ENCODE data around the gene NPTXR.
"Not testable (repeated sequence)": the region's sequence is repeated elsewhere in the genome, so short reads cannot be mapped to it uniquely, and the experiment has no call there.

NPTXR gene

DNA sequence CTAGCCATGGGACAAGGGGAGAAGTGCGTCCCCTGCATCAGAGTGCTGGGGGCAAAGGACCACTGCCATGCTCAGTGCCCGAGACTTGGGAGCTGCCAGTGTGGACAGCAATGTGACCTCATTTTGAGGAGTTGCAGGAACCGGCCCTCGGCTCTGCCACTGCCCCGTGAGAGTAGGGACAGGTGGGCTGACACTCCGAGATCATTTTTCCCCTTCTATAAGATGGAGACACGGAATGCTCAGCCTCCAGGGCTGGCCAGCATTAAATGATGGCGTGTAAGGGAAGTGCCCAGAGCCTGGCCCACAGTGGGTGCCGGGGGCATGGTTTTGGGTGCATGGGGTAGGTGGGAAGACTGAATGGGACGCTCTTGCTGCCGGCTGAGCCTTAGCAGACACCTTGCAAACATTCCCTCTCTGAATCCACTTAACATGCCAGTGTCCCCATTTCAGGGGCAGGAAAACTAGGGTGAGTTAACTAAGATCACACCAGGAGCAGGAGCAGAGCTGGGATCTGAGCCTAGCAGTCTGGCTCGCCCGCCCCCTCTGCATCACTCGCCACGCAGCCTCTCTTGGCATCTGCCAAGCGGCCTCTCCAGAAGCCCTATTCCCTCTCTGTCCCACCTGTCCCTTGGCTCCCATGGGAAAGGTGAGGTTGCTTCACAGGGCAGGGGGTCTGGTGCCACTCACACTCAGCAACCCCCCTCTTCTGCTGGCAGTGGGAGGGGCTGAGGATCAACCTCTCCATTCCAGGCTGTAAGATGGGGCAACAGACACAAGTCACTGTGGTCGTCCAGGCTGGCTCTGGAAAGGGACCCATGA is 13.6 kb downstream of the NPTXR start:
- DNase-seq, result no peak

DNA sequence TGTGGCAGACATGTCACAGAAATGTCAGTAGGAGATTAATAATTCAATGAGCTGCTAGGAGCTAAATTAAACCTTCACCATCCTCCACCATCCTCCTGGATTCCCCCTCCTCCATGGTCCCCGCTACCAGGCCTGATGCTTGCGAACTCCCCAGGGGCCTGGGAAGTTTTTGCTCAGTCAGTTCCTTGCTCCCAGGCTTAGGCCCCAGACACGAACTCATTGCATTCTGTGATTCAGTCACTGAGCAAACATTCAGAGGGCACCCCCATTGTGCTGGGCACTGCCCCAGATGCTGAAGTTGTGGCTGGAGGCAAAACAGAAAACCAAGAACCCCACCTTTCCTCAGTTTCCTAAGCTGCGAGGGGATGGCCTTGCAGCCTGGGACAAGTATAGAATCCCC is 14.3 kb downstream of the NPTXR start:
- no peak for DNase-seq

DNA sequence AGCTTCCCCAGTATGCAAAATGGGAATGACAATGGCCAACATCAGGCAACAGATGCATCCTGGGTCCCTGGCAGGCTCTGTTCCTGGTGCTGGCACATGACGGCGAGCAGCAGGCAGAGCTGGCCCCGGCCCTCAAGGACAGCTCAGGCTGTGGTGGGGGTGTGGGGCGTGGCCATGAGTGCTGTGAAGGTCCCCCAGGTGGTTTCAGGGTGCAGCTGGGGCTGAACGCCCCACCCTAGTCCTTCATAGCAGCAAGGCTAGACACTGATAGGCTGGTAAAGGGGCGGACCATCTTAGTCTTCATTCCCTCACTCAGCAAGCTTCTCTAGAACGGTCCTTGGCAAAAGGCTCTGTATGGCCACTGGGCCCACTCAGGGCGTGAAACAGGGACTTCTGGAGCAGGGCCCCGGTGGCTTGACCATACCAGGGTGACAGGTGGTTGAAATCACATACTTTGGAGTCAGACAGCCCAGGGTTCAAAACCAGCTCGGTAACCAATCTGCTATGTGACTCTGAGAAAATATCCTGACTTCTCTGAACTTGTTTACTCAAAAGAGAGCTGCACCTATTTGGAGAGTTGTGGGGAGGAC is 15.1 kb downstream of the NPTXR start:
- DNase-seq, result no peak

DNA sequence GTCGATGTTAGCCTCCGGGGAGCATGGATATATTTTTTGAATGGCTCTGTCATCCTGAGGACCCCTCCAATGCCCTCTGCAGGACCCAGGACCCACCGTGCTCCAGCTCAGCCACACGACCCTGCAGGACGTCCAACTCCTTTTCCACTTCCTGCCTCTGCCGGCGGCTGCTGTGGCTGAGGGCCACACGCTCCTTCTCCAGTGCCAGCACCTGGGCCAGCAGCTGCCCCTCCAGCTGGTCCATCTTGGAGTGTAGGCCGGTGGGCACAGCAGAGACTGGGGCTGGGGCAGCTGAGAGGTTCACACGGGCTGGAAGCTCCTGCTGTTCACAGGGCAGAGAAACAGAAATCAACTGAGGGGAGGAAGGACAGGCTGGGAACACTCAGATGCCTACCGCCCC is 15.6 kb downstream of the NPTXR start:
- no peak for DNase-seq

DNA sequence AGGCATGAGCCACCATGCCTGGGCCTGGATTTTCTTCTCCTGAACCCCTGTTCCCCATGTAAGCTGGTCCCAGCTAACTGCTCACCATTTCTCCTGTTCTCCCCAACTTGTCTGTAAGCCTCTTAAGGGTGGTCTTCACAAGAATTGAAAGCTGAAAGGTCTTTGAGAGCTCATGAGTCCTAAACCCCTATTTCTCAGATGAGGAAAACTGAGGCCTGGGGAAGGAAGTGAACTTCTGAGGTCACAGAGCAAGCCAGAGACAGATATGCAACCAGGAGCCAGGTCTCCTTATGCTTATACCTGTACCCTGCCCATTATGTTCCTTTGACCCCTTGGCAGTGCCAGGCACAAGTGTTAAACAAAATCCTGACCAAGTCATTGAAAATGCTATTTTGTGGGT is 16.3 kb downstream of the NPTXR start:
- DNase-seq, result no peak

DNA sequence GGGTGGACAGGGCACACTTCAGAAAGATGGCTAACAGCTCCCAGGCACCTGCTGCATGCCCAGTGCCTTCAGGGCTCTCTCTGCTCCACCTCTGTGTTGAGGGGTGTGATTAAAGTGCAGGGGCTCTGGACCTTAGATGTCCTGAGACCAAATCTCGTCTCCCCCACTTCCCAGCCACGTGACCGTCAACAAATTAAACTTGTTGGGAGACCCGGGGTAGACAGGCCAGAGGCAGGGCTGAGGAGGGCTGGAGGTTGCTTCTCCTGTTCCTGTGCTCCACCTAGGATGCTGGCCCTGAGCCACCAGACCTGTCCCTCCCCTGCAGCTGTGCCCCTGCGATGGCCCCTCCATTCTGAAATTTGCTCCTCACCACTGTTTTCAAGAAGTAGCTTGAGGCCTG is 17.0 kb downstream of the NPTXR start:
- no peak for DNase-seq

DNA sequence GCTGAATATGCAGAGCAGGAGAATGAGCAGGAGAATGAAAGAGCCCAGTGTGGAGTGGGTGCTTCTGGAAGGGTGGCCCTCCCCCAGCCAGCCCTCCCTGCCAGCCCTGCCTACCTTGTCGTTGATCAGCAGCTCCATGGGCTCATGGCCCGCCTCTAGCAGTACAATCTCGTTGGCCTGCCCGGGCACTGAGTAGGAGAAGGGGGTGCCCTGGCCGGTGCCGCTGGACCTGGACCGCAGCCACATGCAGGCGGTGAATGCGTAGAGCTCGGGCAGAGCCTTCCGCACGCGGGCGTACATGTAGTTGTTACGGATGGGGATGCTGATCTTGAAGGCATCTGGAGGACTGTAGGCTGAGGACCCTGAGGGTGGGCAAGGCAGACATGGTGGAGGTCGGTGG is 17.4 kb downstream of the NPTXR start:
- DNase-seq, result no peak

DNA sequence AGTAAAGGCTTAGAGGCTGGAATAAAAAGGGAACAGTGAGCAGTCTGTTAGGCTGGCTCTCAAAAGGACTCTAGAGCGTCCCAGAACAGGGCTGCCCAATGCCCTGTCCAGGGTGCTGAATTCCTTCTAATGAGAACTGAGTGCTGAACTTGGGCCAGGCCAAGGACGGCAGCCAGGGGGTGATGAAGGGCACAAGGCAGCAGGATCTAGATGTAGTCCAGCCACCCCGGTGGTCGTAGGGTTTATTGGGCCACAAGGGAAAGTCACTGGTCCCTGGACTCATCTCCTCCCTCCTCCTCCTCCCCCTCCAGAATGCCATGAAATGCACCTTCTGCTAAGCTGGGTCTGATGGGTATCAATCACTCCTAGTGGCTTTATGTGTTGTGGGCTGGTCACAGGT is 19.2 kb downstream of the NPTXR start:
- peak; percentile 43 for DNase-seq

DNA sequence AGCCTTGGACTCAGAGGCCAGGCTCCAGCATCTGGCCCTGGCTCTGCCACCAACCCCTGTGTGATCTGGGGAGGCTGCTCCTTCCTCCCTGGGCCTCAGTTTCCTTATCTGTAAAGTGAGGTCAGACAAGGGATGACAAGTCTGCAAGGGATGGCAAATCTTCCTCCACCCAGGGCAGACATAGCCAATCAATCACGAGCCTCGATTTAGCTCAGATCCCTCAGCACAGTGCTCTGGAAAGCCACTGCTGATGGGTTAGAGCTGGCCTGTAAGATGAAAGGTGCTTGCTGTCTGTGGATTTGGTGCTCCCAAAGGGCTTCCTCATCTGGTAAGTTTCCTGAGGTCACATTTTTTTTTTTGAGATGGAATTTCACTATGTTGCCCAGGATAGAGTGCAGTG is 20.2 kb downstream of the NPTXR start:
- no peak for DNase-seq

DNA sequence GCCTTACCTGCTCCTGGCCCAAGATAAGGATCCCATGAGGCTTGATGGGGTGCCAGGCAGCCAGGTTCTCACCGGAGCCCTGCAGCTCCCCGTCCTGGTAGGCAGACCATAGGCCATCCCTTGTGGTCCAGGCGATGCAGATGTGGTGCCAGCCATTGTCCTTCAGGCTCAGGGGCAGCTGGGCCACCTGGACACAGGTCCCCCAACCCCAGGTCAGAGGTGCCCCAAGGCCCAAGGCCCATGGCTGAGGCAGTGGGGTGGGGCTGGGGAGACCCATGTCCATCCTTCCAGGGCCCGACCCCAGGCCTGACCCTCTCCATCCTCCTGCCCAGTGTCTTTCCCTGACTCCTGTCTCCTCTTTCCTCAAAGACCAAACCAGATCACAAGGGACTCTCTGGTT is 20.8 kb downstream of the NPTXR start:
- no peak for DNase-seq

DNA sequence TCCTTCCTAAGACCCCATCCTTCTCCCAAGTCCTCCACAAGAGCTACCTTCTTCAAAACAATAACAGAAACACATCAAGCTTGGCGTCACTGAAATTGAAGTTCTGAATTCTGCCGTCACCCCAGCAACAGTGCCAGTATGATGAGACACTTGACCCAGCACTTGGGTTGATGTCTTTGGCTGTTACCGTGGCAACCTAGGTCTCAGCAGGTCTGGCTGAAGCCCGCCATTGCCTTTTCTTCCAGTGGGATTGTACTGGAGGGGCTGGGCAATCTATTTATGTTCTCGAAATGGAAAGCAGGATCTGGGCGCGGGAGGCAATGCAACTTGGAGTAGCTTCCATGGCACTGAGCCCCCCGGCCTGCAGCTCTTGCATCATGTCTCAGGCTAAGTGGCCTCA is 23.8 kb downstream of the NPTXR start:
- no peak for DNase-seq

DNA sequence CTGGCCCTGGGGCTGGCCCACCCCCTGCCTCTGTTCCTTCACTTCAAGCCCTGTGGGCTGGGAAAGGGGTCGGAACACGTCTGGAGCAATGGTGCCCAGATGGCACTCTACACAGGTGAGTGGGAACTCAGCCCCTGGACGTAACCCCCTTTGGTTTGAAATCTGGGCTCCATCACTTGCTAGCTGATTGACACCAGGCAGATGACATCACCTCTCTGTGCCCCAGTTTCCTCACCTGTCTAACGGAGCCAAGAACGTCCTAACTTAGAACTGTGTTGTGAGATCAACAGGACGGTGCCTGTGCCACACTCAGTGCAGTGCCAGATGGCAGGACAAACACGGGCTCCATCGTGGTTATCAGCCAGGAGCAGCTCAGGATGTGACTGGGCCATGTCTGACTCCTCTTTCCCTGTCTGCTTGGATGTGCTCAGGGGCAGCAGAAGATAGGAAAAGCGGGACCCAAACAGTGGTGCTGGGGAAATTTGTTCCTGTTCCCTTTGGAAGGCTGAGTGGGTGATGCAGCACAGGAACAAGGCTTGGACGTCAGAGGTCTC is 24.4 kb downstream of the NPTXR start:
- no peak for DNase-seq

DNA sequence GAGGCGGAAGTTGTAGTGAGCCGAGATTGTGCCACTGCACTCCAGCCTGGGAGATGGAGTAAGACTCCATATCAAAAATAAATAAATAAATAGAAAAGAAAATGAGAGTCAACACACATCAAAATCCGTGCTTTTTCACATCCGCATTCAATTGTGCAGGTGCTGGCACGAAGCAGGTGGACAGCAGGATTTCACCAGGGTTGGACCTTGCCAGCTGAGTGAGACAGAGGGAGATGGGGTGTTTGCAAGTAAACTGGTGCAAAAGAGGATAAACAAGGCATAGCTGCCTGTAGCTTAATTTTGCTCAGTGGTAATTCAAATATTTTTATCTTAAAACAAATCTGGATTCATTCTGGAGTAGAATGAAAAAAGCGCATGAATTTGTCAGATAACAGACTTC is 26.6 kb downstream of the NPTXR start:
- no peak for DNase-seq

DNA sequence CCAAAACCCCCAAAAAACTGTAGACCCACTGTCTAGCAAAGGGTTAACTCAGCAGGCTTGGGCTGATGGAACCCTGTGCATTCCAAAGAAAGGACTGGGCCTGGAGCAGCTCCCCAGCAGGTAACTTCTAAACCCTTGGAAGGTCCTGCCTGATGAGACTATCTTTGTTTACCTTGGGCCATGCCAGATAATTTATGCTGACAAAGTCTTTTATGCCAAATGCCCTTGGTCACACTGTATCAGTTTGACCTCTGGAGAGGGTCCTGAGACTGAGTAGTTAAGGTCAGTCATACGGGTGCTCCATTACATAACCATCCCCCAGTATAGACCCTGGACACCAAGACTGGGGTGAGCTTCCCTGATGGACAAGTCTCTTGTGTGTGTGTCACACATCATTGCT is 28.0 kb downstream of the NPTXR start:
- no peak for DNase-seq

DNA sequence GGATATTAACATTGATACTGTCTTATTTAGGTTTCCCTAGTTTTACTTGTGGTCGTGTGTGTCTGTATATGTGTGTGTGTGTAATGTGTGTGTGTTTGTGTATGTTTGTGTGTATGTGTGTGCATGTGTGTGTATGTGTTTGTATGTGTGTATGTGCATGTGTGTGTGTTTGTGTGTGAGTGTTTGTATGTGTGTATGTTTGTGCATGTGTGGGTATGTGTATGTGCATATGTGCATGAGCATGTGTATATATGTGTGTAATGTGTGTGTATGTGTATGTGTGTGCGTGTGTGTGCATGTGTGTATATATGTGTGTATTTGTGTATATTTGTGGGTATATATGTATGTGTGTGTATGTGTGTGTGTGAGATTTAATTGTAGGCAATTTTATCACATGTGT is 32.6 kb downstream of the NPTXR start:
- DNase-seq, result no peak

DNA sequence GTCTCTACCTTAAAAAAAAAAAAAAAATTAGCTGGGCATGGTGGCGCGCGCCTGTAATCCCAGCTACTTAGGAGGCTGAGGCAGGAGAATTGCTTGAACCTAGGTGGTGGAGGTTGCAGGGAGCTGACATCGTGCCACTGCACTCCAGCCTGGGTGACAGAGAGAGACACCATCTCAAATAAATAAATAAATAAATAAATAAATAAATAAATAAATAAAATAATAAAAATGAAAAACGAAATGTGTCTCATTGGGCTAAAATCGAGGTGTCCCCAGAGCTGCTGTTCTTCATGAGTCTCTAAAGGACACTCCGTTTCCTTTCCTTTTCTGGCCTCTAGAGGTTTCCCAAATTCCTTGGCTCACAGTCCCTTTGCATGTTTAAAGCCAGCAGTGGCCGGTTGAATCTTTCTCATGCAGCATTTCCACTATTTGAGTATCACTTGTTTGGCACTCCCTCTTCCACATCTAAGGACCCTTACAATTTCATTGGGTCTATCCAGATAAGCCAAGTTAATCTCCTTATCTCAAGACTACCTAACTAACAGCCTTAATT is 38.7 kb downstream of the NPTXR start:
- not testable (repeated sequence) for DNase-seq

DNA sequence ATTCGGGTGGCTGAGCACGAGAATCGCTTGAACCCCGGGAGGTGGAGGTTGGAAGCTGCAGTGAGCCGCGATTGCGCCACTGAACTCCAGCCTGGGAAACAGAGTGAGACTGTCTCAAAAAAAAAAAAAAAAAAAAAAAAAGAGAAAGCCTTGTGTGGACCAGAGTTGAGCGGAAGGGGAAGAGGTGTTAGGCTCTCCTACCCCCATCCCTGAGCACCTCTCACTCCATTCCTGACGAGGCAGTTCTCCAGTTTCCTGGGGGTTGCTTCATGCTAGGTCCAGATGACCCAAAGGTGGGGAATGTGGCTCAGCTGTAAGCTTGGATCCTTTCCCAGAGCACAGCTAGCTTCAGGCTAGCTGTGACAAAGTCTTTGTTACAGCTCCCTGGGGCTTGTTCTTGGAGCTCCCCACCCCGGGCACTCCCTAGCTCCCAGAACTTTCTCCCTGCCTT is 41.1 kb downstream of the NPTXR start:
- DNase-seq, result no peak

DNA sequence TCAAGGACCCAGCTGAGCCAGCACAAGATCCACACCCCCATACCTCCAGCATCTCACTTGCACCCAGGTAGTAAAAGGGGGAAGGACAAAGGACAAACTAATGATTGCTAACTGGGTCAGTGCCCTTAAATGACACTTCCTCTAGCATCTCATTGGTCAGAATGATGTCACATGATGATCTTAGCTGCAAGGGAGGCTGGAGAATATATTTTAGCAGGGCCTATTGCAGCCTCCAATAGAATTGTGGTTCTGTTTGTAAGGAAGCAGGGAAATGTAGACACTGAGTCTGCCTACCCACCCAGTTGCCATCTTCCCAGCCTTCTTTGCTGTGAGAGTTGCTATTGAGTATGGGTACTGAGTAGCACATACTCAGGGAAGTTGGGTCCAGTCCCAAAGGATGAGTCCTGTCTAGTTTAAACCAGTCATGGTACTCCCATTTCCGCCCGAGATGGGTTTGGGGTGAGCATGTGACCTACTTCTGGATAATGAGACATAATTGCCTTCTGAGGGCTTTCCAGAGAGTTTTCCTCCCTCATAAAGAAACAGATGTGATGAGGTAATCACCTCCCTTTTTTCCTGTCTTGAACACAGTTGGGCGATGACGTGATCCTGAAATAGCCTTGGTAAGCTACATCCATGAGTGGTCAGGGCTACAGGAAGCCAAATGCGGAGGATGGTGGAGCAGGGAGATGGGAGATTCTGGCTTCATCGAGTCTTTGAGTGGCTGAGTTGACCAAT is 44.4 kb downstream of the NPTXR start:
- no peak for DNase-seq

DNA sequence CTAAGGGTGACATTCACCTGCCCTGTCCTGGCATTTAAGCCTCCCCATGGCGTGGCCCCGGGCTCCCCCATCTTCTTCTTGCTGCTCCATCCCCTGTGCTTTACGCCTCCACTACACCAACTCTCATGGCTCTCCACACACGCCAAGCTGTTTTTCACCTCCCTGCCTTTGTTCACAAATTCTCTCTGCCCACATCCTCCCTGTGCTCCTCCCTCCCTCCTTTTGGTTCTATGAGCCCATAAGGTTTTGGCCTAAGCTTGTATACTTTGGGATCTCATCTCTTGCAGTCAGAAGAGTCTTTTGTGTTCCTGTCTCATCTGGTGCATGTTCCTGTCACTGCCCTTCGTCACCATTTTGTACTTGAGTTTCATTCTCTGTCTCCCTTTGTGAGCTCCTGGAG is 45.3 kb downstream of the NPTXR start:
- no peak for DNase-seq

DNA sequence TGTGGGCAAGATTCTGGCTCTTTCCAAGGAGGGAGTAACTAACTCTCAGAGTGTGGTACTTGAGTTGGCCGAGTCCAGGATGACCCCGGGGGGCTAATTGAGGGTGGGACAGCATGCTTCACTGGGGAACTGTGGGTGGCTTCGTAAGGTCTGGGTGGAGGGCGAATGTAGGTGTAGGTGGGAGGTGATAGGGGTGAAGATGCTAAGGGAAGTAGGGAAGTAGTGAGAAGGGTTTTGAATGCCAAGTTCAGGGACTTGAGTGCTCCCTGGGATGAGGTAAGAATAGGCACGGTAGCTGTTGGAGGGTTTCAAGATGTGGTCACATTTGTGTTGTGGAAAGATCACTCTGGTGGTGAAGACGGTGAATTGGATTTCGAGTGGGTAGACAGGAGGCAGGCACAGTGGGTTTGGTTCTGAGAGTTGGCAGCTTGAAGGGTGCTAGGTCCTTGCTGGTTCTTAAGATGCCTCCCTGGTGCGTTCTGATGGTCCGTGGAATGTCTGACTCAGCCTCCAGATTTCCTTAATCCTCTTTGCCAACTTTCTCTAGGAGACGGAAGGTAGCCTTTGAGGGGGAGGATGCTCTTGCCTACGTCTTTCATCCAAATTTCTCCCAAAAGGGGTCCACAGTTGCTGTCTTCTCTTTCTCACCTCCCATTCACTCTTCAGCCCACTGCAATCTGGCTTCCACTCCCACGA is 47.4 kb downstream of the NPTXR start:
- DNase-seq, result no peak

DNA sequence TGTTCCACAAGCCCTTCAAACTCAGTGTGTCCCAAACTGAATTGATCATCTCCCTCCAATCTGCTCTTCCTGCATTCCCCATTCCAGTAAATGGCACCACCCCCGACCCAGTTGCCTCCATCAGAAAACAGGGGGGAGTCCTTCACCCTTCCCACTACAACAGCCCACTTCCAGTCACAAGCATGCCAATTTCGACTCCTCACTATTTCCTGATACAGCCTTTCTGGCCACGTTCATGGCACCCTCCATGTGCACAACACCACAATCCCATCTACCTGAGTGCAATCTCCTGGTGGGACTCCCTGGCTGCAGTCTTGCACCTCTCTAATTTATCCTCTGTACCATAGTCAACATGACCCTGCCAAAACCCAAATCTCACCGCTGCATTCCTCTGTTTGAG is 48.3 kb downstream of the NPTXR start:
- DNase-seq, result no peak

DNA sequence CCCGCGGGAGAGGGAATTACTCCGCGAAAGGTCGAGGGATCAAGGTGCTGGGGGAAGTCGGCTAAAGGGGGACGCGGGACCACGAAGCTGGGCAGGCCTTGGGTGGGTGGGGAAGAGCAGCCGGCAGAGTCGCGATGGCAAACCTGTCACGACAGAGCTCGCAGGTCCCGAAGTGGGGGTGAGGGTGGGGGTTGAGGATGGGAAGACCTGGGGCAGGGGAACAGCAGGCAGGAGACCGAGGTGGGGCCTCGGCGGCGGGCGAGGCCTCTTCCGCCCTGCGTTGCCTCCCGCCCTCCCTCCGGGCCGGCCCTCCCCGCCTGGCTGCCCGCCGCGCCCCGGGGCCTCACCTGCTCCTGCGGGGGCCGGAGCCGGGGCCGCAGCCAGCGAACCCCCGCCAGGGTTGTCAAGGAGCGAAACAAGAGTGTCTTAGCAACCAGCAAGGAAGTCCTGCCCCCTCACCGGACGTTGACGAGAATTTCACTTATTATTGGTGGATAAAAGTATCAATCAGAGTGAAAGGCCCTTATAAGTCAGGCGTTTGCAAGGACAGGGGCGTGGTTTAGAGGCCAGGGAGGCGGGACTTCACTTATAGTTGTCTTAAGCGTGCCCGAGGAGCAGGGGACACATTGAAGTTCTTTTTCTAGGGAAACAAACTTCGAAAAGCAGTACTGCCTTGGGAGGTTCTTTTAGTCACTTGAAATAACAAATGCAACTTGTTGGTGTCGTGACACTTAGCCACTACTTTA is 49.9 kb downstream of the NPTXR start, which contains the start of gene DNAL4:
DNAL4 (minus strand) TSS at position 423 of the 746 bp plus-strand sequence. CDS start 11,412 bp downstream, outside the sequence.
- peak; percentile 88 for DNase-seq
